HG03066 (cell line): ENCODE results near the gene LNP1.
A peak's percentile ranks its signal among the peaks of the same experiment; 100 is the strongest.

Source experiments
- ATAC-seq: cut with Tn5 transposase; IDR thresholded peaks from one replicate; pipeline ENCODE4 v1.9.1; 2021; ENCODE audit warnings: low read depth; ENCODE audit not compliant: unreplicated experiment

LNP1 gene

DNA sequence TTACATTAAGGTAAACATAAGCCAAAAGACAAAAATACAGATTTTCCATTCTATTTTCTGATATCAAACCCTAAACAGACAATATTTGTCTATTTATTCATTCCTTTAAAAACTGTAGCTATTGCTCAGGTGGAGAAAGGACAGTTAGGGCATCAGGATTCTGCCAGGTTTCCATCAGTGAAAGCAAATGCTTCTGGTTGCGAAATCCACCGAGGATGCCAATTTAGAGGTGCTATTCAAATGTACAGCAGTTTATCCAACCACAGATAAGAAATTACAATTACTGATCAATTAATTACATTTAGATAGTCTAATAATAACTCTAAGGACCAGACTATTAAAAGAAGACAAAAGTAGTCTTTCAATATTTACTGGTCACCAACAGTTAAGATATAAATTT lies 4.4 kb upstream of the LNP1 start:
- ATAC-seq, result no peak

DNA sequence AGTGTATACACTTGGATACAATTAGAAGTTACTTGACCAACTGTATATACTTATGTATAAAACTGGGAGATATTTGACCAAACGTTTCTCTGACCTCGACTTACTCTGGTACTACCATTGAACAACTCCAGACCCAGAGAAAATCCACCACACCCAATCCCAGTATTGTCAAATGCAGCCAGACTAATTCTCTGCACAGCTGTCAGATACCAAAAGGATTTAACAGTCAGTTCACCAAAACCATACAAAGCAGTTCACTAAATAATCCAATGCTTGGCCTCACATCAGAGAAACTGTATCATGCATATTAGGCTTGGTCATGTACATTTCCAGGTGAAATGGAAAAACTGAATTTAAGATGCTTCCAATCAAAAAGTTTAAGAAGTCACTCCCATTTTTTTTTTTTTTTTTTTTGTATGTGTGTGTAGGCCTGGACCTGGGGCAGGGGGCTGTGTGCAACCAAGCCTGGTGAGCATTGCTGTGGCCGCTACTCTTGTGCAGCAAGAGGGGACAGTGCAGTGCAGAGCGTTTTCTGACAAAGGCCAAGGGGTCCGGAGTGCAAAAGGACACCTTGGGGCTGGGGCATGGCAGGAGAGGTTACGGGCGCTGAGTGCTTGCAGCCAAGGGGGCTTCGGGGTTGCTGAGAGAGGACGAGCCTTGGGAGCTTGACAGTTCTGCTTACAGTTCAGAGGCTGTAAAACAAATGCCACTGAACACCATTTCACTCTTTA lies 1.8 kb upstream of the LNP1 start:
- ATAC-seq, result no peak

DNA sequence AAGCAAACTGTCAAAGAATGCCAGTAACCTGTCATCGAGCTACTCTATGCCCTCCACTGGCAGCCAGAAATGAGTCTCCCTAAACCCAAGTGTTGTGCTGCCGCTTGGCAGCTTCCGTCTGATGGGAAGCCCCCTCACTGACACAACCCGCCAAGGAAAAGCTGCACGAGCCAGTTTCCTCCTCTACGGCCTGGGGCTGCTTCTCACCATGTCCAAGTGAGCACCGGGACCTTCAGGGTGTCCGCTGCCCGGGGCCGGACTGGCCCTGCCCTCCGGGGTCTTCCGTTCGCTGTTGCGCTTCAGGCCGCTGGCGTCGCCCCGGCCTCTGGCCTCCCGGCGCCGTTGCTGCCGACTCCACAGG lies 940 bp upstream of the LNP1 start:
- peak; percentile 1 for ATAC-seq

DNA sequence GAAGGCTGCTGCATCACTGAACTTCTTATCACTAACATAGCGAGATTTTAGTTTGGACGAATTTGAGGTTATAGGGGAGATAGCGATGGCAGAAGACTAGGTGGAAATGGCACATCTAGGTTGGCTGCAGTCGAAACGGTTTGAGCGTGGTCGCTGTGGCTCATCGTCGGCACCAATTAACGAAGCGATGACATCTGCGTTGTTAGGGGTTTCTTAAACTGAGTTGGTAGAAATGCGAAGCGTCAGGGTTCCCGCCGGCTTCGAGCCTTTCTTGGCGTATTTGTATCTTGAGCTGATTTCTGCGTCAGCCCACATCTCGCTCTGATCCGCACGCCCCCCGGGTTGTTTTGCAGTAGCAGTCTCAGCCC lies 319 bp downstream of the LNP1 start:
- ATAC-seq, result peak; percentile 5

DNA sequence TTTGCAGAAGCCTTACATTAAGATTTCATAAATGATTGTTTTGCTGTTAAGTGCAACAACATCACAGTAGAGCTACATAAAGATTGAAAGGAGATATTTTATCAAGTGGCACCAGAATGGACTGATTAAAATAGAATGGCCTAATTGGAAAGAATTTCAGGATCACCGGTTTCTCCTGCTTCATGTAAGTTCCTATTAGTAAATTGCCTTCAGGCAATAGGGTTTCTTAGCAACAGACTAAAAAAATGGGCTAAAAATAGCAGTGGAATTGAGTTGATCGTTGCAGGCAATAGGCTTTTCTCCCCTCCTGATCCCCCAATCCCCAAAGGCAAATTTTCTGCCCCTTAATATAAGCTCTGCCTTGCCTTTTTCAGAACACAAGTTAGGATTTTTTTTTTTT lies 917 bp downstream of the LNP1 start:
- no peak for ATAC-seq

DNA sequence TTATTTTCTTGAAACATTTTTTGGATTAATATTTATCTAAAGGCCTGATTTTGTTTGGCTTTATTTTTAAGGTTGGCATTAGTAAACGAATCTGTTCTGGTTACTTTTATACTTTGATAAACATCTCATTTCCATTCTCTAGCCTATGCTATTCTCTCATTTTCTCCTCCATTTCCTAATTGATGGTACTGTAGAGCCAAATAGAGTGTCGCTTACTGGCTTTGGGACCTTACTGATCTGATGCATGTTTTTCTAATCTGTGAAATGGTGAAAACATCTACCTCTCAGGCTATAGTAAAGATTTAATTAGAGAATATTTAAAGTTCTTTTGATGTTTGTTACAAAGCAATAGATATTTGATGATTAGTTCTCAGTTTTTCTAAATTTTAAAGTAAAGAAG lies 1.6 kb downstream of the LNP1 start:
- ATAC-seq, result no peak

DNA sequence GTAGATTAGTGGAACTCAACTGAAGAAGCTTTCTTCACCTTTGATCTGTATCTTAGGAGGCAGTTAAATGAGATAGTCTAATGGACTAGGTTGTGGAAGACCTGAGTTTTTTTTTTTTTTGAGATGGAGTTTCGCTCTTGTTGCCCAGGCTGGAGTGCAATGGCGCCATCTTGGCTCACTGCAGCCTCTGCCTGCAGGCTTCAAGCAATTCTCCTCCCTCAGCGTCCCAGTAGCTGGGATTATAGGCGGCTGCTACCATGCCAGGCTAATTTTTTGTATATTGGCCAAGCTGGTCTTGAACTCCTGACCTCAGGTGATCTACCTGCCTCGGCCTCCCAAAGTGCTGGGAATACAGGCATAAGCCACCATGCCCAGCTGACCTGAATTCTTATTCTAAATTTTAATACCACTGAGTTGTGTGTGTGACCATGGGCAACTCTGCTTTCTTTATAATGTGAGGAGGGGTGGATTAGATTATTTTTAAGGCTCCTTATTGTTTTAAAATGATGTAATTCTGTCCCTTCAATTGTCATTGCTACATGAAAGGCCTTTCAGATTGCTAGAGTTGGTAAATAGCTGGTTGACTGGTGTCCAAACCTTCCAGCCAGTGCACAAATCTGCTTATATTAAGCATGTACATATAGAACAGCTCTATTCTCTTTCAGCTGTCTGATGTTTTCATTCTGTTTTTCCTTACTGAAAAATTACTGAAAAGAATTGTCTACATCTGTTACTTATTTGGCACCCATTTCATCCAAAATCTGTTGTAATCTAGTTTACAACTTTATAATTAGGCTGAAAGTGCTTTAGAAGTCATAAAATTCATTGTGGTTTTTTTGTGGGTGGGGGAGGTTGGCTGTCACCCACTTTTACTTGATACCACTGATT lies 2.3 kb downstream of the LNP1 start:
- ATAC-seq, result no peak

DNA sequence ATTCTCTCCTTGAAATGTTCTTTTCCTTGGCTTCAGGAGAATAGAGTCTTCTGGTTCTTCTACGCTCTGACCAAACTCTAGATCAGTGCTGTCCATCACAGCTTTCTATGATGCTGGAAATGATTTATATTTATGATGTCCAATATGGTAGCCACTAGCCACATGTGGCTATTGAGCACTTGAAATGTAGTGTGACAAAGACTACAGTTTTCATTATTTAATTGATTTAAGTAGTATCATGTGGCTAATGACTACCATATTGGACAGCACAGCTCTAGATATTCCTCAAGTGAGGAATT lies 2.9 kb downstream of the LNP1 start:
- no peak for ATAC-seq

DNA sequence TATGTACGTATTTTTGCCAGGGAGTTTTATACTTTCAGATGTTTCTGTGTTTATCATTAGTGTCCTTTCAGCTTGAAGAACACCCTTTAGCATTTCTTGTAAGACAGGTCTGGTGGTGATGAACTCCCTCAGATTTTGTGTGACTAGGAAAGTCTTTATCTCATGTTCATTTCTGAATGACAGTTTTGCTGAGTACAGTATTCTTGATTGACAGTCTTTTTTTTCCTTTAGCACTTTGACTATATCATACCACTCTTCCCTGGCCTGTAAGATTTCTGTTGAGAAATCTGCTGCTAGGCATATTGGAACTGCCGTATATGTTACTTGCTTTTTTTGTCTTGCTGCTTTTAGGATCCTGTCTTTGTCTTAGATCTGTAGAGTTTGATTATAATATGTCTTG lies 5.8 kb downstream of the LNP1 start:
- ATAC-seq, result no peak

DNA sequence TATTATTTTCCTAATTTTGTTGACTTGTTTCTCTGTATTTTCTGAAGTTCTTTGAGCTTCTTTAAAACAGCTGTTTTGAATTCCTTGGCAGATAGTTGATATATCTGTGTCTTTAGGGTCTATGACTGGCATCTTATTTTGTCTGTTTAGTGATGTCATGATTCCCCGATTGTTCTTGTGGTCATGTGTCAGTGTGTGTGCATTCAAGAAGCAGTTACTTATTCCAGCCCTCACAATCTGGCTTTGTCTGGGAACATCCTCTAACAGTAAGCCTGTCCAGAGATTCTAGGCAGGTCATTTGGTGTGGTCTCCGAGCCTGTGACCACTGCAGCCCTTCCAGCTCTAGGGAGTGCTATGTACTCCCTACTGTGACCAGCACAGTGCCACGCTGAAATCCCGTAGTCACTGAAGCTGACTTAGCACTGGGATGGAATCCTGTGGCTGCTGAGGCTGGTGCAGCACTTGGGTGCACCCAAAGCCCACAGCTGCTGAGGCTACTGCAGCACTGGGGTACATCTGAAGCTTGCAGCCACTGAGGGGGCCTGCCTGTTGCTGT lies 6.7 kb downstream of the LNP1 start:
- ATAC-seq, result no peak

DNA sequence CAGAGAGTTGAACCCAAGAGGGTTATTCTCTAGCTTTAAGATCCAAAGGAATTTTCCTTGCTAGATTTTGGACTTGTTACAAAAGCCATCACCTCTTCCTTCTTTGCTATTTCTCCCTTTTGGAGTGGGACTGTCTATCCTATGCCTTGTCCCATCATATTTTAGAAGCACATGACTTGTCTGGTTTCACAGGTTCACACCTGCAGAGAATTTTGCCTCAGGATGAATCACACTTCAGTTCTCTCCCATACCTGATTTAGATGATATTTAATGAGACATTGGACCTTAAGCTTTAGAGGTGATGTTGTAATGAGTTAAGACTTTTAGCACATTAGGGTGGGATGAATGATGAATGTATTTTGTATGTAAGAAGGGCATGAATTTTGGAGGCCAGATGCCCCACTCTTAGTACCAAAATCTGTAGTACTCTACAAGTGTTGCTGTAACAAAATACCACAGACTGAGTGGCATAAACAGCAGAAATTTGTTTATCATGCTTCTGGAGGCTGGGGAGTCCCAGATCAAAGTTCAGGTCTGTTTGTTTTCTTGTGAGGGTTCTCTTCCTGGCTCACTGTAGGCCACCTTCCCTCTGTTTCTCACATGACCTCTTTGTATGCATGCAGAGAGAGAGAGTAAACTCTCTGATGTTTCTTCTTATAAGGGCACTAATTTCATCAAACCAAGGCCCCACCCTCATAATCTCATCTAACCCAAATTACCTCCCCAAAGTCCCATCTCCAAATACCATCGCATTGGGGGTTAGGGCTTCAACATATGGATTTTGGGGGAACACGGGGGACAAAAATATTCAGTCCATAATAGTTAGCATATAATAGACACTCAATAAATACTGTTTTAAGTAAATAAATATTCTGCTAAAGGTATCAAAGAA lies 10.0 kb downstream of the LNP1 start:
- no peak for ATAC-seq

DNA sequence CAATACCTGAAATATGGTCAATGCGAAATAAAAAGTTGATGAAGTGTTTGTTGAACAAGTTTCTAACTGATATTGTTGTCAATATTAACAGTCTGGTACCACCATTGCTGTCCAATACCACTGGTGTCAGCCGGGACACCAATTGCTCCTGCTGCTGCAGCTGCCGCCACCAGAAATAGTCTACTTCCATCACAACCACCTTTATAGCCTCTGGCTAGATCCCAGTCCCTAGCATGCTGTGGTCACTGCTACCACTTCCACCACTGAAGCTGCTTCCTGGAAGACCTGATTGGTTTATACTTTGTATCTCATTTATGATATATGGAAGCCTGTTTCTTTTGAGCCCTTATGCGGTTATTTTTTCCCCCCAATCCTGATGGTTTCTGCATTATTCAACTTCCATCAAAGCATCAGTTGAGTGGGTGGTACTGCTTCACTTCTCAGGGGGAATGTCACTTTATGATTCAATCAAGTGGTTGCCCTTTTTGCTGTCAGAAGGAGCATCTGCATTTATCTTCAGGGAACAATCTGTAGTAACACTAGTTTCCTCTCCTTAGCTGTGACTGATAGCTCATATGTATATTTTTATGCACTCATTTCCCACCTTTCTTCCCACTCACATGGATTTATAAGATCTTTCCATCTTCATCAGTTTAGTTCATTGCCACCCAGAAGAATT lies 11.7 kb downstream of the LNP1 start:
- no peak for ATAC-seq

DNA sequence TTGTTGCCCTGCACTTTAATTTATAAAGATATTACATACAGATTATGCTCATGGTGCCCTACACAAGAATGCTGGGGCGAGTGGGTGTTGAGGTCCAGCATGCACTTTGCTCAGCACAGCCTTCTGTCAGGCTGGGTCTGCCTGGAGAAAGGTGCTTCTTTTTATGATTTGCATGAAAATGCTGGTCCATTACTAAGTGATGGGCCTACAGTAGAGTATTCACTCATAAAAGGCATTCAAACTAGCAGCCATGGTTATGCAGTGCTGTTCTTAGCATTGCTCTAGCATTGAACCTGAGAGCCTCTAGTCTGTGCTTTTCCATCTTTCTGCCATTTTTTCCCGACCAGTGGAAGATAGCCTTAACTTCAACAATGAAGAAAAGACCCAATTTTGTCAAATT lies 12.3 kb downstream of the LNP1 start:
- ATAC-seq, result no peak

DNA sequence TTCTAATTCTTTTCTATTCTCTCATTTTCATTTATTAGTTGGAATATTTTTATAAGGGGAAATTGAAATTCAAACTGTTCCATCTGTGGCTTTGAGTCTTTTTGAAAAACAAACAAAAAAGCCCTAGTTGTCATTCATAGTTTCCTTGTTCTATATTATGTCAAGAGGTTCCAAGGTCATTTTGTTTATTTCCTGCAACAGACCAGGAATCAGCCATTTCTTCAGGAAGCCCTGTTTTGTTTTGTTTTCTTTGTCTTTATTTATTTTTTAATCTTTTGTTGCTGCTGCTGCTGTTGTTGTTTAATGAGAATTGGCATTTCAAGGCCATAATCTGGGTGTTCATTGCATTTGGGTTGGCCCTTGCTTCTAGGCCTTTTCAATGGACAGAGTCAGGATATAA lies 14.8 kb downstream of the LNP1 start:
- no peak for ATAC-seq

DNA sequence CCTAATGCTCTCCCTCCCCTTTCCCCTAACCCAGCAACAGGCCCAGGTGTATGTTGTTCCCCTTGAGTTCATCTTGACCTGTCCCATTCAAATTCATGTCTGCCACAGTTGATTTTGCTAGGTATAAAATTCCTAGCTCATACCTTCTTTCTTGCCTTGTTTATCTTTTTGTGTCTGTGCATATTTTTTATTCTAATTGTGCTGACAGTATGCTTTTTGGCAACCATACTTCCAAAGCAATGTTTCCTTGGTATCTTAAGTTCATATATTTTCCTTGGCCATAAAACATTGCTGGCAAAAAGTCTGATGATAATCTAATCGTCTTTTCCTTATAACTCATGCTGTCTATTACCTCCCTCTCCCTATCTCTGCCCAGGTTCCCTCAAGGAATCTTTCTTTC lies 15.5 kb downstream of the LNP1 start:
- ATAC-seq, result no peak

DNA sequence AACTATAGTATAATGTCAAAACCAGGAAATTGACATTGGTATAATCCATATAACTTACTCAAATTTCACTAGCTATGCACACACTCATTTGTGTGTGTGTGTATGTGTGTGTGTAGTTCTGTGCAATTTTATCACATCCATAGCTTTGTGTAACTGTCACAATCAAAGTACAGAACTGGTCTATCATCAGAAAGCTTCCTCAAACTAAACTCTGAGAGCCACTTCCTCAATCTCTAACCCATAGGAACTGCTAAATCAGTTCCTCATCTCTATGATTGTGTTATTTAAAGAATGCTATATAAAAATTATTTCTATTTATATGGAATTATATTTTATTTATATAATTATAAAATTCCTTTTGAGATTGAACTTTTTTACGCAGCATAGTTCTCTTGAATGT lies 18.1 kb downstream of the LNP1 start:
- ATAC-seq, result no peak

DNA sequence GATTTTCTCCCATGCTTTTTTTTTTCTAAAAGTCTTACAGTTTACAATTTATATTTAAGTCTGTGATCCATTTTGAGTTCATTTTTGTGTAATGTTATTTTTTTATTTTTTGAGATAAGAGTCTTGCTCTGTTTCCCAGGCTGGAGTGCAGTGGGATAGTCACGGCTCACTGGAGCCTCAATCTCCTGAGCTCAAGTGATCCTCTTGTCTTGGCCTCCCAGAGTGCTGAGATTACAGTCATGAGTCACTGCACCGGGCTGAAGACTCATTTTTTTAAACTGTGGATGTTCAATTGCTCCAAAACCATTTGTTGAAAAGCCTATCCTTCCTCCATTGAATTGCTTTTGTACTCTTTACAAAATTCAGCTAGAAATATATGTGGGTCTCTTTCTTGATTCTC lies 19.5 kb downstream of the LNP1 start:
- ATAC-seq, result no peak

DNA sequence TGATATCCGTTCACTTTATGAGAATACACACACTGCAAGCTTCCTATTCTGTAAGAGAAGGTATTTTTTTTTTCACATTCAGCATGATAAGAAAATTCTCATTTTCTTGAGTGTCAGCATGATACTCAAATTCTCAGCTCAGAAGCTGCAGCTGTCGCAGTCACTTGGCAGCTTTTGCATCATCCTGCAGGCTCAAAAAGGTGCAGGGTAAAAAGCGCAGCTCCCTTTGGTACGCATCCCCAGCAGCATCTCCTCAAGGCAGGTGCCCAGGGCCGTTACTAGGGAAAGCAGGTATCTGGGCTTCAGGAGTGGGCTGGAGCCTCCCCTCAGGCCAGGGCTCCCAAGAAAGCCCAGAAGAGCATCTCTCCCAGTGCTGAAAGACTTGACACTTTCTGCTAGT lies 22.3 kb downstream of the LNP1 start:
- ATAC-seq, result no peak

DNA sequence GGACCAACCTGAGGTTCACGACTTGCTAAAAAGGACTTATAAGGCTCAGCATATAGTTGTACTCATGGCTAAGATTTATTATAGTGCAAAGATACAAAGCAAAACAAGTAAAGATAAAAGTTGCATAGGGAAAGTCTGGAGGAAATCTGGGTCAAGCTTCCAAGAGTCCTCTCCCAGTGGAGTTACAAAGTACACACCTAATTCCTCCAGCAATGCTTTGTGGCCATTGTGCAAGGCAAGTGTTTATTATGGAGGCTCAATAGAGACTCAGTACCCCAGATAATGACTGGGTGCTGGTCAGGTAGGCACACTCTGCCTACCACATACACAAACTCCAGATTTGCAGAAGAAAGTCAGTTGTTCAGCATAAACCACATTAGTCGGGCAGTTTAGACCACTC lies 22.9 kb downstream of the LNP1 start:
- no peak for ATAC-seq

DNA sequence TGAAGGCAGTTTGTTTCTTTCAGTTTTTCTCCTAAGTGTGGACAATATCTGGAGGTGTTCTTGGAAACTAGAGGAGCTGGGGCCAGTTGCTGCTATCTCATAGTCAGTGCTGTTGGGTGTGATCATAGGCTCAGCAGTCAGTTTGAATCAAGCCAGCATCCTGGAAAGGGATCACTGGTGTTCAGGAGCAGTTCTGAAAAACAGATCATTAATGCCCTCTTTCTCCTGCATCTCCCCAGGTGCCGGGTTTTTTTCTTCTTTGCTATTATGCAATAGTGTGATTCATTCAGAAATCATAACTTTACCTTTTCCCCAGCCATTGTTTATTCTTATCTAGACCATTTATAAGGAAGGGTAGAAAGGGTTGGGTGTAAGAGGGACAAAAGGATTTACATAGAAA lies 24.0 kb downstream of the LNP1 start:
- ATAC-seq, result no peak
